HG03457 (cell line): ENCODE results near the gene TMEM225B.
"Not testable (repeated sequence)": the region's sequence is repeated elsewhere in the genome, so short reads cannot be mapped to it uniquely, and the experiment has no call there.

Source experiments
- ATAC-seq: cut with Tn5 transposase; IDR thresholded peaks from one replicate; pipeline ENCODE4 v1.9.1; 2021; ENCODE audit warnings: moderate number of reproducible peaks; ENCODE audit not compliant: unreplicated experiment

Gene TMEM225B

GRCh38 chr7:99653754-99654153, 55.7 kb downstream of the TMEM225B start:
- no peak for ATAC-seq

- ATAC-seq: not testable (repeated sequence)
These were observed 56.6 kb downstream of the TMEM225B start for GRCh38 chr7:99654626-99655025.

GRCh38 chr7:99657879-99658278, 59.8 kb downstream of the TMEM225B start:
- not testable (repeated sequence) for ATAC-seq
